Measurements from ENCODE around the gene UBN2.
"Not testable (repeated sequence)": the region's sequence is repeated elsewhere in the genome, so short reads cannot be mapped to it uniquely, and the experiment has no call there.

UBN2 gene

GRCh38 chr7:139230774-139231512, at the start of gene UBN2:
UBN2 (plus strand) TSS chr7:139231237; CDS start chr7:139231485, 248 bp downstream.
- DNase-seq (ENCODE audit: low spot score) = peak; percentile 99

GRCh38 chr7:139181404-139181803, 49.6 kb upstream of the UBN2 start:
- no peak for DNase-seq (ENCODE audit: low spot score)

GRCh38 chr7:139182363-139182762, 48.7 kb upstream of the UBN2 start:
- no peak for DNase-seq (ENCODE audit: low spot score)

- no peak for DNase-seq (ENCODE audit: low spot score)
Measured at GRCh38 chr7:139183251-139183650, 47.8 kb upstream of the UBN2 start.

GRCh38 chr7:139183878-139184338, 47.1 kb upstream of the UBN2 start:
- no peak for DNase-seq (ENCODE audit: low spot score)

- DNase-seq (ENCODE audit: low spot score) = no peak
Measured at GRCh38 chr7:139186146-139186545, 44.9 kb upstream of the UBN2 start.

- no peak for DNase-seq (ENCODE audit: low spot score)
Measured at GRCh38 chr7:139189357-139189756, 41.7 kb upstream of the UBN2 start.

- DNase-seq (ENCODE audit: low spot score) = no peak
Measured at GRCh38 chr7:139192014-139192706, 38.9 kb upstream of the UBN2 start.

- DNase-seq (ENCODE audit: low spot score) = no peak
Measured at GRCh38 chr7:139200382-139200781, 30.7 kb upstream of the UBN2 start.

GRCh38 chr7:139203992-139204391, 27.0 kb upstream of the UBN2 start:
- no peak for DNase-seq (ENCODE audit: low spot score)

- DNase-seq (ENCODE audit: low spot score) = no peak
Measured at GRCh38 chr7:139205843-139206242, 25.2 kb upstream of the UBN2 start.

GRCh38 chr7:139212133-139212532, 18.9 kb upstream of the UBN2 start:
- no peak for DNase-seq (ENCODE audit: low spot score)

GRCh38 chr7:139213489-139213888, 17.5 kb upstream of the UBN2 start:
- DNase-seq (ENCODE audit: low spot score) = not testable (repeated sequence)

- no peak for DNase-seq (ENCODE audit: low spot score)
Measured at GRCh38 chr7:139218173-139218572, 12.9 kb upstream of the UBN2 start.

GRCh38 chr7:139224219-139224618, 6.8 kb upstream of the UBN2 start:
- no peak for DNase-seq (ENCODE audit: low spot score)

GRCh38 chr7:139224836-139225235, 6.2 kb upstream of the UBN2 start:
- DNase-seq (ENCODE audit: low spot score) = not testable (repeated sequence)

- DNase-seq (ENCODE audit: low spot score) = not testable (repeated sequence)
Measured at GRCh38 chr7:139225286-139226157, 5.5 kb upstream of the UBN2 start.

- not testable (repeated sequence) for DNase-seq (ENCODE audit: low spot score)
Measured at GRCh38 chr7:139226158-139226515, 4.9 kb upstream of the UBN2 start.

- not testable (repeated sequence) for DNase-seq (ENCODE audit: low spot score)
Measured at GRCh38 chr7:139226988-139227488, 4.0 kb upstream of the UBN2 start.

- no peak for DNase-seq (ENCODE audit: low spot score)
Measured at GRCh38 chr7:139230023-139230422, 1.0 kb upstream of the UBN2 start.

- DNase-seq (ENCODE audit: low spot score) = no peak
Measured at GRCh38 chr7:139230484-139230773, 608 bp upstream of the UBN2 start.
